ENCODE data around the gene CCDC107.
"Not testable (repeated sequence)": the region's sequence is repeated elsewhere in the genome, so short reads cannot be mapped to it uniquely, and the experiment has no call there.

The CCDC107 gene, protein sequence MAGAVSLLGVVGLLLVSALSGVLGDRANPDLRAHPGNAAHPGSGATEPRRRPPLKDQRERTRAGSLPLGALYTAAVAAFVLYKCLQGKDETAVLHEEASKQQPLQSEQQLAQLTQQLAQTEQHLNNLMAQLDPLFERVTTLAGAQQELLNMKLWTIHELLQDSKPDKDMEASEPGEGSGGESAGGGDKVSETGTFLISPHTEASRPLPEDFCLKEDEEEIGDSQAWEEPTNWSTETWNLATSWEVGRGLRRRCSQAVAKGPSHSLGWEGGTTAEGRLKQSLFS

DNA sequence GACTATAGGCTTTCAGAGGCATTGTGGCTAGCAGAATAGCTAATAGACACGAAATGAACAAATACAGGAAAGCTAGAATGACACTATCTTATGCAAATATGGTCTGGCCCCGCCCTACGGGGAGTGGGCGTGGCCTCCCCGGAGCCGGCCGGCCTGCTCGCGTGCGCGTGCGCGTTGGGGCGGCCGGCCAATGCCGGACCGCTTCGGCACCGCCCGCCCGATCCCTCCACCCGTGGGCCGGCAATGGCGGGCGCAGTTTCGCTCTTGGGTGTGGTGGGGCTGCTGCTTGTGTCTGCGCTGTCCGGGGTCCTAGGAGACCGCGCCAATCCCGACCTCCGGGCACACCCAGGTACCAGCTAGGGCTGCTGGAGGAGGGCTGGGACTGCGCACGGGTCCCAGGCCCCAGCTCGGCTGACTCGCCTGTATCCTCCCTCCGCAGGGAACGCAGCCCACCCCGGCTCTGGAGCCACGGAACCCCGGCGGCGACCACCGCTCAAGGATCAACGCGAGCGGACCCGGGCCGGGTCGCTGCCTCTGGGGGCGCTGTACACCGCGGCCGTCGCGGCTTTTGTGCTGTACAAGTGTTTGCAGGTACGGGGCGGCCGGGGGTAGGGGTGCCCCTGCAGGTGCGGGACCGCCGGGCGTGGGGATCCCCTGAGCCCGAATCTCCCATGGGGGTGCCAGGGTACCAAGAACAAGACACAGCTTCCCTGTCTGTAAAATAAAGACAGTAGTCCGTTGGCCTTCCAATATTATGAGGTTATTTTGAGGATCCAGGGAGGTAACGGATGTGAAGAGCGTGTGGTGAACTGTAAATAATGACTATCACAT lies at the start of gene CCDC107:
Gene CCDC107 (plus strand): TSS at position 156 of the 831 bp plus-strand sequence. CDS start 88 bp downstream, at position 244.
- DNase-seq, result peak; percentile 75

DNA sequence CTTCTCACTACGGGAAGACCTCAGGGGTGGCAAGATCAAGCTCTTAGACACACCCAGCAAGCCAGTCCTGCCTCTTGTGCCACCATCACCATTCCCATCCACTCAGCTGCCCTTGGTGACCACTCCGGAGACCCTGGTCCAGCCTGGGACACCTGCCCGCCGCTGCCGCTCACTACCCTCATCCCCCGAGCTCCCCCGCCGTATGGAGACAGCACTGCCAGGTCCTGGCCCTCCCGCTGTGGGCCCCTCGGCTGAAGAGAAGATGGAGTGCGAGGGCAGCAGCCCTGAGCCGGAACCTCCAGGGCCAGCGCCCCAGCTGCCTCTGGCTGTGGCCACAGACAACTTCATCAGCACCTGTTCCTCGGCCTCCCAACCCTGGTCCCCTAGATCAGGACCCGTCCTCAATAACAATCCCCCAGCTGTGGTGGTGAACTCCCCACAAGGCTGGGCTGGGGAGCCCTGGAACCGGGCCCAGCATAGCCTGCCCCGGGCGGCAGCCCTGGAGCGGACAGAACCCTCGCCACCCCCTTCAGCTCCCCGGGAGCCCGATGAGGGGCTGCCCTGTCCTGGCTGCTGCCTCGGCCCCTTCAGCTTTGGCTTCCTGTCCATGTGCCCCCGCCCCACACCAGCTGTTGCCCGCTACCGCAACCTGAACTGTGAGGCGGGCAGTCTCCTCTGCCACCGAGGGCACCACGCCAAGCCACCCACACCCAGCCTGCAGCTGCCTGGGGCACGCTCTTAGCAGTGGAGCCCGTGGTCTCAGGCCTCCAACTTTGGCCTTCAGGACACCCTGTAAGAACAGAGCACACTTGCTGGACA lies 48.9 kb upstream of the CCDC107 start:
- no peak for DNase-seq

DNA sequence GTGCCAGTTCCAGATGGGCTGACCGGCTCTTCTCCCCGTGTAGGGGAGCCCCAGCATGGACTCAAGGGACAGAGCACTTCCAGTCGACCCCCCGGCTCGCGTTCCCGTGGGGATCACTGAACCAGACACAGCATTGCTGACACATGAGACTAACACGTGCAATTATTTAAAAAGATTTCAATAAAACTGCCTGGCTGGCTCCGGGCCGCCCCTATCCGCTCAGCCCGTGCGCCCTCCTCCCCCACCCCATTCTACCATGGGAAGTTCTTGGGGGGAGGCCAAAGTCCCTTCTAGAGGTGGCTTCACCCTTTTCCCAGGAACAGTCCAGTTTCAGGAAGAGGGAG lies 48.3 kb upstream of the CCDC107 start:
- DNase-seq, result no peak

DNA sequence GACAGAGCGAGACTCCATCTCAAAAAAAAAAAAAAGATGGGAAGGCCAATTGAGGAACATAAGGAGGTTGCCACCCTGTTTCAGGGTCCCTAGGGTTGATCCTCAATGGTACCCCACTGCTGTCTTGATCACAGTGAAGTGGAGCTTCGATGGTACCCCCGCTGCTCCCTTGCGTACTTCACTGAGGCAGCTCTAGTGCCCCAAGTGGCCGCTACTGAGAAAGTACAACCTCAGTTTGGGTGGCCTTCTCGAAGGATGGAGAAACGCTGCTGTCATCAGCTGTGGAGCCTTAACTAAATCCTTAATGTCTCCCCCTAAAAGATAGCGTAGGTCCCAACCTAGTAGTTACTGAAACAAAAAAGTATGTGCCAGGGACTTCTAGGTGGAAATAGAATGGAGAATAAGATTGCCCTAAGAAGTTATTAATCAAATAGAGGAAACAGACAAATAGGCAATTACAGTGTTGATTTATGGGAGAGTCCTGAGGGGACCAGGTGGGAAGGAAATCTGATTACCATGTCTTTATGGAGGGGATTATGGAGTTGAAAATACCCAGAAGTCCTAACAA lies 46.8 kb upstream of the CCDC107 start:
- DNase-seq, result peak; percentile 37

DNA sequence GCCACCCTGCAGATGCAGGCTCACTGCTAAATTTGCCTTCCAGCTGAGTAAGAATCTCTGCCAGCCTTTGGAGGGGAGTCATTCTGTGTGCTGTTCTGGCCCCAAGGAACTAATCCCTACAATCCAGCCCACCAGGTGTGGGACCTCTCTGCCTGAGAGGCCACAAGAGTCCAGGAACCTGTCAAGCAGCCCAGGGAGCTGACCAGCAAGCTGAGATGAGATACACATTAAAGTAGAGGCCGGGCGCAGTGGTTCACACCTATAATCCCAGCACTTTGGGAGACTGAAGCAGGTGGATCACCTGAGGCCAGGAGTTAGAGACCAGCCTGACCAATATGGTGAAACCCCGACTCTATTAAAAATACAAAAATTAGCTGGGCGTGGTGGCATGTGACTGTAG lies 46.0 kb upstream of the CCDC107 start:
- not testable (repeated sequence) for DNase-seq

DNA sequence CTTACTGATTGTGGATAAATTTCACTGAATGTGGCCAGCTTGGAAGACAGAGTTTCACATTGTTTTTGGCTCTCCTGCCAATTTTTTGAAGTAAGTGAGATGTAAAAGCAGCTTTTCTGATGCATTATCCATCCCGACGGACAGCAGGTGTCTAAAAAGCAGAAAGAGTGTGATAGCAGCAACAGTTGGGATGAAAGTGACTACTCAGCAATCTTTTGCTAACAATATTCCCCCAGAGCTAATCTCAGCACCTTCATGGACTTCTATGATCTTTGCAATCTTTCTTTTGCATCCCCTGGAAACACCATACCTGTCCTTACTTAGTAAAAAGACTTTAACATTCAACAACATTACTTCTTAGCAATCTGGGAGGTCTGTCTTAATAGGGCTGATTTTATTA lies 45.2 kb upstream of the CCDC107 start:
- no peak for DNase-seq

DNA sequence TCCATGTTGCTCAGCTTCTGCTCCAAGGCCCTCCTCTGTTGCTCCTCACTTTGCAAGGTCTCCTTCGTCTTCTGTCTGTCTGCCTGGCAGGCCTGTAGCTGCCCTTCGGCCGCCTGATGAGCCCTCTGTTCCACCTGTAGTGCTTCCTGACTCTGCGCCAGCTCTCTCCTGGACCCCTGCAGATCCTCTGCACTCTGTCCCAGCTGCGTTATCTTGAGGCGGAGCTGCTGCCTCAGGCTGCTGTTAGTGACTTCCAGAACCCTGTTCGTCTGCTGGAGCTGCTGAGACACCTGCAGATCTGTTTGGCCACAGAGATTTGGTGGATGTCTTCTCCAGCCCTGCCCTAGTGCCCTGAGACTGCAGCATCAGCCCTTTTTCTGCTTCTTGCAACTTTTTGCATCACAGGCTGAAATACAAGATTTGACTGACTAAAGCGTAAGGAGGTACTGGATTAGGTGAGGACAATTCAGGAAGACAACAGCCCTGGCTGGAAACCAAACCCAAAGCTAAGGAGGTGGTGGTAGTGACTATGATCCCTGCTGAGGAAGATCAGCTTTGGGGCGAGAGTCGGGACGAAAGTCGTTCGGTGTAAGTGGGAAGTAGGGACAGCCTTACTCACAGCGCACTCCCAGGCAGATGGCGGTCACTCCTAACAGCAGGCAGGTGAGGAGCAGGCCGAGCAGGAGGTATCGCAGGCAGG lies 42.0 kb upstream of the CCDC107 start:
- DNase-seq, result no peak

DNA sequence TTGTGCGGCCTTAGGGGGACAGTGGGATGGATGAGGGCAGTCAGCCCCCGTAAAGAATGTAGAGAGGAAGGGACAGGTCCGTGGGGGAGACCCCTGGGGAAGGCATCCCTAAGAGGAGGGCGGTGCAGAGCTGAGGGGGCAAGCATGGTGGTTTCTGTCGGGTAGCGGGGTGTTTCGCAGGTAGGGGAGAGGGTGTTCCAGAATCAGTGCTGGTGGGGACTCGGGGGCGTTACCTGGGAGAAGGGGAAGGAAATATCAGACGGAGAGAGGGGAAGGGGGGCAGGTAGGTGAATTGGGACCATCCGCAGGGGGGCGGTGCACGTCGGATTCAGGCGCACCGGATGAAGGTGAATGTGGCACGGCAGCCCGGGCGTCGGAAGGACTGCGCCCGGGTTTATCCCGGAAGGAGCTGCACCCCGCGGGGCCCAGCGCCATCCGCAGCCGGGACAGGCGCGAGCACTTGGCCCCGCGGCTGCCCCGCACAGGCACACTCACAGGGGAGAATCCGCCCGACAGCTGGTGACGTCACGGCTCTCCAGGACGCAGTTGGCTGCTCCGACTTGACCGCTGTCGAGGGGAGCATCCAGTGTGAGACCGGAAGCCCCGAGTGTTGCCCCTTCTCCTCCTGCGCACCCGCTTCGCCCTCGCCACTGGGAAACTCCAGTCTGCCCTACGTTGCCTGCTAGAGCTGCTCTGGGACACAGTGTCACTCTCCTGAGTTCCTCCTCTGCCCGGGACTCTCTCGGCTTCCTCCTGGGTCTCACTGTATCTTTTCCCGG lies 41.2 kb upstream of the CCDC107 start:
- DNase-seq, result peak; percentile 34

DNA sequence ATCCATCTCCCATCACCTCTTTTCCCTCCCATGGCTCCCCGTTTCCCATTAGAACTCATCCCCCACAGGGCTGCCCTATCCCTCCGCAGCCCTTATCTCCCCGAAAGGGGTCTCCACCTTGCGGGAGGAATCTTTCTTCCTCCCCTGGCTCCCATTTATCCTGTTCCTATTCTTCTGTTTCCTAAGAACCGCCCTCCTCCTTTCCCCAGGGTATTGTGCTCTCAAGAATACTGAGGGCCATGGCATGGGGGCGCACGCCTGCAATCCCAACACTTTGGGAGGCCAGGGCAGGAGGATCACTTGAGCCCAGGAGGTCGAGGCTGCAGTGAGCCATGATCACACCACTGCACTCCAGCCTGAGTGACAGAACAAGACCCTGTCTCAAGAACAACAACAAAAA lies 40.5 kb upstream of the CCDC107 start:
- DNase-seq, result no peak

DNA sequence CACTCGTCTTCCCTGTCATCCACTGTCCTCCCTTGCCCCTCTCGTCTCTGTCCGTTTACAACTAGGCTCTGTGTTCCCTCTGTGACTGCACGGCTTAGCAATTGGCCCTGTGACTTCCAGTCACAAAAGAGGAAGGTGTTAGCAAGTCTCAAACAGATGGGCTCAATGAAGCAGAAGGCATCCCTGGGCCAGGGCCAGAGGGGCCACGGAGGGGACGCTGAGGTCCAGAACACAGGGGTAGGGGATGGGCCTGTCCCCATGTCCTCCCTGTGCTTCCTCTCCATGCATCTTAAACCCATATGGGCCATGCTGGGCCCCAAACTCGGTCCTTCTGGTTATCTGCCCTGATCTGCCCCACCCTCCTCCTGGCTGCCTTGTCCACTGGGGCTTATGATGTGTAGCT lies 39.8 kb upstream of the CCDC107 start, which contains the start of gene CD72:
Gene CD72 (minus strand): TSS at position 89 of the 403 bp plus-strand sequence. CDS start 110 bp downstream, outside the sequence.
- no peak for DNase-seq

DNA sequence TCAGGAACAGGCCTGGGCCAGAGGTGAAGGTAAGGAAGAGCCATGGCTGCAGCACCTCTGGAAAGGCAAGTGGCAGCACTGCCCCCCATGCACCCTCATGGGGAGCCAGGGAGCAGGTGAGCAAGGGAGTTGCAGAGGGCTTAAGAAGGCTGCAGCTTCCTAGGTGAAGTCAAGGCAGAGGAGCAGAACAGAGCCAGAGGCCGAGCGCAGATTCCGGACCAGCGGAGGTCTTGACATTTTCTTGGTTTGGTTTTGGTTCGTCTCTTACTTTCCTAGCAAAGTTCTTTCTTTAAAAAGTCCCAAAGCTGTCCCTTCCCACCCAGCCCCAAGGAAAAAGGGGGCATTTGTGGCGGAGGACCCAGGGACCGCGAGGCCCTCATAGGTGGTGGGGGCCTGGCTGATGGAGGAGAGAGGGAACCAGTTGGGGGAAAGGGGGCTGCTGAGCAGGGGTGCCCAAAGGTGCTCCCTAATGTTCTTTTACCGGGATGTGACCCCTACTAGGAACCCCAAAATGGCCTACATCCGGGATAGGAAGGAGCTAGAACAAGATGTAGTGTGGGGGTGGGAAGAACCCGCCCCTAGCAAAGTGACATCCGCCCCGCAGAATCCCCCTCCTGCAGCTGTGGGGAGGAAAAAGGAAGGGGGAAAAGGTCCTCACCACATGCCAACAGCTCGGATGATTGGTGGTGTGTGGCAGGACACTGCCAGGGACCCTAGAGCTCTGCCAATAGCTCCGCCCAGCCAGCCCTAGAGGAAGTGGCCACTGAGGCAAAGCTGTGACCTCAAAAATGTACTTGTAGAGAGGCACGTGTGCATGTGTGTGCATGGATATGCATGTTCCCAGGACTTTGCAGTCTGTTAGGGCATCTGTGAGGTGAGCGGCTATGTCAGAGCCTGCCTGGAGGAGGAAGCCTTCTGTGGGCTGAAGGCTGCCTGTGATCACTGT lies 39.0 kb upstream of the CCDC107 start:
- DNase-seq, result no peak

DNA sequence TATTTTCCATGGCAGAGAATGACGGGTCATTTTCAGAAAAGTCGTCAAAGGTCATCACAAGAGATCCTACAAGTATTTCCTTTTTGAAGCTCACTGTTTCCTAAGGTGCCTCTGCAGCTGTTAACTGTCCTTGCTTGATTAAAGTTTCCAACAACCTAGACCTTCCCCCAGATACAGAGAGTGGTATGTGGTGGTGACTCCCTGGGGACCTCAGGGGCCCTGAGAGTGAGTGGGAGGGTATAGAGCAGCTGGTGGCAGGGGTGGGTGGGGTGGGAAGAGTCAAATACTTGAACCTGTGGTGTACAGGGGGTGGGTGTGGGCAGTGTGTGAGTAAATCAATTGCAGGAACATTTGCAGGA lies 38.3 kb upstream of the CCDC107 start:
- DNase-seq, result no peak

DNA sequence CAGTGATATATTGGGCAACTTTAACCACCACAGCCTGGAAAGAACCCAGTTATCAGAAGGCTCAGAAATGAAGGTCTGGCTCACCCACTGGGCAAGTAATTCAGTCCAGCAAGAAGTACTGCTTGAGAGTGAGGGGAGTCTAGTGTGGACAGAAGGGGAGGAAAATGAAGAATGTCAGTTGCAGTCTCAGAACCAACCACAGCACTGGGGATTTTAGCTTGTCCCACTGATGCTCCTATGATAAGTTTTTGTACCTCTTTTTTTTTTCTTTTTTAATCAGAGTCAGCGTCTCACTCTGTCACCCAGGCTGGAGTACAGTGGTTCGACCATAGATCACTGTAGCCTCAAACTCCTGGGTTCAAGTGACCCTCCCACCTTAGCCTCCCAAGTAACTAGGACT lies 30.5 kb upstream of the CCDC107 start:
- no peak for DNase-seq

DNA sequence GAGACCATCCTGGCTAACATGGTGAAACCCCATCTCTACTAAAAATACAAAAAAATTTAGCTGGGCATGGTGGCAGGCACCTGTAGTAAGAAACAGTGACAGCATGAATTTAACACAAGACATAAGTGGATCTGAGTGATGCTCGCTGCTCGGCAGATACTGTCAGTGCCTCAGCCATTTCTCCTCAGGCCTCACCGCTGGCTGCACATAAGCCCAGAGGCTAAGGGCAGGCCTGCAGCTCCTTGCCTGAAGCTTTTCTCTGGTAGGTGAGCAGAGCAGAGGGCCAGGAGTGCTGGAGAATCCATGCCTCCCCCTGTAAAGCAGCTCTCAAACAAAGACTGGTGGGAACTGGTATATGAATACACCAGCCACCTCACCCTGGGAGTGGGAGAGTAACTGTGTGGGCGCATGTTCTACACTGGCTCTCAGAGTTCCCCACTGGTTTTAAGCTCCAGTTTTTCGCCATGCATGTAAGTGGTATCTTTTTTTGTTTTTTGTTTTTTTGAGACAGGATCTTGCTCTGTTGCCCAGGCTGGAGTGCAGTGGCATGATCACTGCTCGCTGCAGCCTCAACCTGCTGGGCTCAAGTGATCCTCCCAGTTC lies 29.6 kb upstream of the CCDC107 start:
- DNase-seq, result no peak

DNA sequence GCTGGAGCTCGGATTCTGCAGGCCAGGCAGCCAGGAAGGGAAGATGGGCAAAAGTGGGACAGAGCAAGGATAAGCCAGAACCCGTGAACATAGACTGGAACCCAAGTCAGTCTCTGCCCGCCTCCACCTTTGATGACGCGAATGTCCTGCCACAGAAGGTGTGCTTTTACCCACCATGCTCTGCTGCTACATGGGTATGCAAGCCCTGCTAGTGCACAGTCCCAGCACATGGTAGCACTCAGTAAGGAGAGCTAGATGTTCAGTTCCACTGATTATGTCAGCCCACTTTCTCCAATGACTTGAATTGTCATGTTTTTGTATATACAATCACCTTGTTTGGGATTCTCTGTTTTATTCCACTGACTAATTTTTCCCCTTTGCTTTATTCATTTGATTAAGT lies 28.5 kb upstream of the CCDC107 start:
- no peak for DNase-seq

DNA sequence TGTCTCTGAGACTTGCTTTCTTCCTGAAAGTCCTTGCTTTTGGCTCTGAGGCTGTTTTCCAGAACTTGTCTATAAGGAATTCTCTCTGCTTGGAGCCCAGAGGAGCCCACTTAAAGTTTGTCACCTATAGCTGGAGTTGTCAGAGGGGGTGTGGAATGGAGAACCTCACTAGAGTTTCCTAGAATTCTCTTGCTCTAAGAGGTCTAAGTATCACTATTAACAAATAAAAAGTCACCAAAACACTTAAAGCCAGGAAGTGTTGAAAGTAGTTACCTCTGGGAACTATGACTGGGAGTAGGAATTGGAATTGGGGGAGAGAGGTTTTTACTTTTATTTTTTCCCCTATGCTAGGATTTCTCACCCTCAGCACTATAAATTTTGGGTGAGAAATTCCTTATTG lies 22.4 kb upstream of the CCDC107 start:
- no peak for DNase-seq

DNA sequence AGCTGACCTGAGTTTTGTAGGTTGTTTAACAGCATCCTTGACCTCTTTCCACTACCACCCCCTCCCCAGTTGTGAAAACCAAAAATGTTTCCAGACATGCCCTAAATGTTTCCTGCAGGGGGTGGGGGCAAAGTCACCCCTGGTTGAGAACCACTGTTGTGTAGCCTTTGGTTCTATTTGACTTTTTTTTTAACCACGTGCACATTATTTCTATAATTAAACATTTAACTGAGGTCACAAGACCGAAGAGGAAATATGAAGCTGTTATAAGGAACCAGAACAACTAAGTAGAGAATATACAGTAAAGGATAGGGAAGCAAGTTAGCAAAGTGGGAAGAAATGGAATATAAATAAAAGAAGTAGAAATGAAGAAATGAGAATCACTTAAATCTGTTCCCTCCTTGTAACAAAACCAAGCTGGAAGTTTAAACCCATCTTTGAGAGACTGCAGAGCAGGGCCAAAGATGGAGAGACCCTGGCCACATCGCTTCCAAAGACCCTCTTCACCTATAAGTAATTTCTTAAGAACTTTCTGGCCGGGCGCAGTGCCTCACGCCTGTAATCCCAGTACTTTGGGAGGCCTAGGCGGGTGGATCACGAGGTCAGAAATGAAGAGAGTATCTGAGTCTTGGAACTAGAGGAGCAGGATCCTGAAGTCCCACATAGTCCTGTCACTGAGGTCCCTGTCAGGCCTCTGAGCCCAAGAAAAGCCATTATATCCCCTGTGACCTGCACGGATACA lies 21.8 kb upstream of the CCDC107 start:
- no peak for DNase-seq

DNA sequence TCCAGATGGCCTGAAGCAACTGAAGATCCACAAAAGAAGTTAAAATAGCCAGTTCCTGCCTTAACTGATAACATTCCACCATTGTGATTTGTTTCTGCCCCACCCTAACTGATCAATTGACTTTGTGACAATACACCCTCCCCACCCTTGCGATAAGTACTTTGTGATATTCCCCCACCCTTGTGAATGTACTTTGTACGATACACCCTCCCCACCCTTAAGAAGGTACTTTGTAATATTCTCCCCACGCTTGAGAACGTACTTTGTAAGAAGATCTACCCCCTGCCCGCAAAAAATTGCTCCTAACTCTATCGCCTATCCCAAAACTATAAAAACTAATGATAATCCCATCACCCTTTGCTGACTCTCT lies 21.2 kb upstream of the CCDC107 start:
- DNase-seq, result not testable (repeated sequence)

DNA sequence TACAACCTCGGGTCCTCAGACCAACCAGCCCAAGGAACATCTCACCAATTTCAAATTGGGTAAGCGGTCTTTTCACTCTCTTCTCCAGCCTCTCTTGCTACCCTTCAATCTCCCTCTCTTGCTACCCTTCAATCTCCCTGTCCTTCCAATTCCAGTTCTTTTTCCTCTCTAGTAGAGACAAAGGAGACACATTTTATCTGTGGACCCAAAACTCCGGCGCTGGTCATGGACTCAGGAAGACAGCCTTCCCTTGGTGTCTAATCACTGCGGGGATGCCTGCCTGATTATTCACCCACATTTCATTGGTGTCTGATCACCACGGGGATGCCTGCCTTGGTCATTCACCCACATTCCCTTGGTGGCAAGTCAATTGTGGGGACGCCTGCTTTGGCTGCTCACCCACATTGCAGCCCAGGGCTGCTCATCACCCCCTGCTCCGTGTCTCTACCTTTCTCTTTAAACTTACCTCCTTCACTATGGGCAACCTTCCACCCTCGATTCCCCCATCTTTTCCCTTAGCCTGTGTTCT lies 20.6 kb upstream of the CCDC107 start:
- not testable (repeated sequence) for DNase-seq

Measured in activated CD4-positive, alpha-beta T cell treated with anti-CD3 and anti-CD28 coated beads for 1 hour (primary cell).